ENCODE measurements around the gene HECTD4.
"Not testable (repeated sequence)": the region's sequence is repeated elsewhere in the genome, so short reads cannot be mapped to it uniquely, and the experiment has no call there.

The HECTD4 gene

DNA sequence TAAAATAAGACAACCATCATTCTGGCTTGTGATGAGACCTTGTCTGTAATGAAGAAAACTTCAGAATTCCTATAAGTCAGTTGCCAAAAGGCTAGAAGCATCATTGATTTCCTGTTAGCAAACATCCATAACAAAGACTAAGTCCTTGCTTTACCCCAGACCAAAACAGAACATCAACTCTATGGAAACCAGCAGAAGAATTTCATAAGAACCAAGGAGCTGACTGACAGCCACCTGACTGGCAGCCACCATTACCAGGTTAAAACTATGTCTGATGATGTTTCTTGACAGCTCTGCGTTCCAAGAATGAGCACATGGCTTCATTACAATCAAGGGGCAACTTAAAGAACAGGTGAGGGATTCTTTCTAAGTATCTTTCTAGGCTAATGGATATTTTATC lies 29.3 kb downstream of the HECTD4 start:
- DNase-seq, result no peak

DNA sequence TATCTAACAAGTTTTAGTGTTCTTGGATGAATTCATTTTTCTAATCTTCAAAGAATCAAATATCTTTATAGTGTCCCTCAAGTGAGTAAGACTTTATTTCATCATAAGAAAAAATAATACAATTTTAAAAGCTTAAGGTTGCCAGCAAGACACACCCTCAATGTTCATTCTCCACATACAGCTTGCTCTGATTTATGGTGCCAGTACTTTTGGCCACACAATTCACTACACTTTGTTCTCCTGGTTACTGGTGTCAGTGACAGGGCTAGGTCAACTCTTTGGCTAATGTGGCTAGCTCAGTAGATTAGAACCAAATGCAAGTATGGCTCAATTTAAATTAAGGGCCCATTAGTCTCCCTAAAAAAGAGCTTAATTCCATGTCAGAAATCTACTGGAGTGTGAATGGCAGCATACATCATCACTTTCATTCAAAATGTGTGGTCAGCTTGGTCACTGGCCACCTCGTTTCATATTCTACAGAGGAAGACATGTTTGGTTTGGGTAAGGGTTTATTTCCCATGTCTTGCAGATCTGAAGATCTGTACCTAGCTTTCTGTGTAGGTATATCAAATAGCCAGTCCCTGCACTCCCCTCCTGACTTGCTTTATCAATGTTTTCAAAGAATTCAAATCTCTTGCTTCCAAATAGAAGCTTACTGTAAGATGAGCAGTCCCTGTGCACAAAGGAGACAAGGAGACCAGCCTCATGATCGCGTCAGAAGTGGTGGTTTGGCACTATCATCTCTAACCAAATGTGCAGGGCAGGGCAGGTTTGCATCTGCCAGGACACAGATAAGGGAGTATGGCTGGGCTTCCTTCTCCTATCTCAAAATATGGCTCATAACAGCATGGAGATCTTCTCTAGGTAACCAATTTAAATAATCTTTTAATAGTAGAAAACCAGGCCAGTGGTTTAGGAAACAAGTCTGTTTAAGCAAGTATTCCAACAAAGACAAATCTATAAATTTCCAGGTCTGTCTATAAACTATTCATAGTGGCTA lies 31.3 kb downstream of the HECTD4 start:
- DNase-seq, result no peak

DNA sequence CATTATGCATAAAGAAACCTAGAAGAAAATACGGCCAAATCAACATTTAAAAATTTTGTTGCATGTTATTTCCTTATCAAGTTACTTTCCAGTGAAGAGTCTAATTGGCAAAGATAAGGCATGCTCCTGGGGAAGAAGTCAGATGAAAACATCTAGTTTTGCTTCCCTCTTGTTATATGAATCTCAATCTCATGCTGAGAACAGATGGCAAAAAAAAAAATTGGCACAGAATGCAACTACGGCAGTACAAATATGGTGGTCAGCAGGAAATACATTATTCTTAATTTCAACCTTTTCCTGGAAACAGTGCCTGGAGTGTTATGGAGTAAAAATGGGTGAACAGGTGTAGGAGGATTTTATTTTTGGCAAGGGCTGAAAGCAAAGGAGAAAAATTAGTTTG lies 32.8 kb downstream of the HECTD4 start:
- DNase-seq, result no peak

DNA sequence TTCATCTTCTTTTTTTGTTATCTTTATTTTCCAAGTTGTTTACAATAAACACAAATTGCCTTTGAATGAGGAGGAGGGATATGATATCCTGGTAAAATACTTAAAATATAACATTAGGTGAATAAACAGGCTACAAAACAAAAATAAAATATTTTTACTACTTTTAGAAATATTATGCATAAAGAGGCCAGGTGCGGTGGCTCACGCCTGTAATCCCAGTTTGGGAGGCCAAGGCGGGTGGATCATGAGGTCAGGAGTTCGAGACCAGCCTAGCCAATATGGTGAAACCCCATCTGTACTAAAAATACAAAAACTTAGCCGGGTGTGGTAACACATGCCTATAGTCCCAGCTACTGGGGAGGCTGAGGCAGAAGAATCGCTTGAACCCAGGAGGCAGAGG lies 33.3 kb downstream of the HECTD4 start:
- not testable (repeated sequence) for DNase-seq

DNA sequence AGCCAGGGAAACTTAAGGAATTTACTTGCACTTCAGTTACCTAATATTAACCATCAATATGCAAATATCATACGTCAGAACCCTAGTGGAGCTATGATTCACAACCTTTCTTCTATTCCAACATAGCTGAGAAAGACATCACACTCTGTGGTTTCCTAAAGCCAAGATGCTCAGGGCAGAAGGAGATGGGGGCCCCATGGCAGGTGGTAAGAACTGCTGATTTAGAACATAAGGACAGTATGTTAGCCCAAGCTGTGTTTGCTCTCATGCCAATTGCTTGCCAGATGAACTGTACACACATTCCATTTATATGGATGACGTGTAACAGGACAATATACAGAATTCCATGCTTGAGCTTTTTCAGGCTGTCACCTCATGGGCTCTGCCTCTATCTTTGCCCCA lies 34.6 kb downstream of the HECTD4 start:
- DNase-seq, result peak; percentile 84

DNA sequence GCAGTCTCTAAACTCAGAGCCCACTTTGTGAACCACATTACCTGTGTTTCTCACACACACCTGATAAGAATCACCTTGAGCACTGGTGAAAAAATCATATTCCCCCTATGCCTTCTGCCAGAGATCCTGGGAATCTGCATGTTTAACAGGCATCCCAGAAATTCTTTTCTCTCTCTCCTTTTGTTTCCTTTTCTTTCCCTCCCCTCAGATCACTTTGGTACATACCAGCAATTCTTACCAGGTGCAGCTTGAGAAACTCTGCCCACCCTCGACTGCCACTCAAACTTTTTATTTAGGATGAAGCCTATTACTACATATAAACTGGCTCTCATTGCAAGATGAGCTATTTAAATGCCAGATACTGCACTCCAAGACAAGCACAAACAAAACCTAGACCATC lies 36.0 kb downstream of the HECTD4 start:
- no peak for DNase-seq

DNA sequence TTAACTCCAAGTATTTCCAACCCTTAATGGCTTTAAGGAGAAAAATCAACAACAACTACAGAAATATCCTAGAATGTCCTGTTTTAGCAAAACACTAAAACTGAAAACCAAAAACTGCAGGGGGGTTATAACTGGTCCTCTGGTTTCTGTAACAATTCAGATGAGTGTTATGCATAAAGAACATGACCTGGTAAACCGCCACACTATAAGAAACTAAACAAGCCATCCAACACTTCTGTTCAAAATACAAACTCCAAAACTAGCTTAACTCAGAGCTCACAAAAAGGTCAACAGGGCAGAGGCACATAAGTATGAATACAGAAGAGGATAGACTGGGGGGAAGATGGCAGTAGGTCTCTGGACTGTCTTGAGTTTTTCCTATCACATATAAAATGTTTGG lies 38.0 kb downstream of the HECTD4 start:
- DNase-seq, result no peak

DNA sequence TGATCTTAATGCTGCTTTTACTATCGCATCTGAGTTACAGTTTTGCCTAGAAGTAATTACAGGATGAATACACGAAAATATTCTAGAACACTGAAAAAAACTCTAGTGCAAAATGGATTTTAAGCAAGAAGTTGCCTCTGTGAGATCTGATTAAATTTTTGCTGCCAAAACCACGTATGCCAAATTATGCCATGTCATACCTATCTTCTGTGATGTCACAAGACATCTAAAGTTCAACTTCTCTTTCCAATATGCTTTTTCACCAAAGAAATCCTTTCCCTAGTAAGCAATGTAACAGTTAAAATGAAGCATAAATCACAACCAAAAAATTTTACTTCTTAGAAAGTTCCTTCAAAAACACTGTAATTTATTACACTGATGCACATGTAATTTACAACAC lies 39.6 kb downstream of the HECTD4 start:
- no peak for DNase-seq

DNA sequence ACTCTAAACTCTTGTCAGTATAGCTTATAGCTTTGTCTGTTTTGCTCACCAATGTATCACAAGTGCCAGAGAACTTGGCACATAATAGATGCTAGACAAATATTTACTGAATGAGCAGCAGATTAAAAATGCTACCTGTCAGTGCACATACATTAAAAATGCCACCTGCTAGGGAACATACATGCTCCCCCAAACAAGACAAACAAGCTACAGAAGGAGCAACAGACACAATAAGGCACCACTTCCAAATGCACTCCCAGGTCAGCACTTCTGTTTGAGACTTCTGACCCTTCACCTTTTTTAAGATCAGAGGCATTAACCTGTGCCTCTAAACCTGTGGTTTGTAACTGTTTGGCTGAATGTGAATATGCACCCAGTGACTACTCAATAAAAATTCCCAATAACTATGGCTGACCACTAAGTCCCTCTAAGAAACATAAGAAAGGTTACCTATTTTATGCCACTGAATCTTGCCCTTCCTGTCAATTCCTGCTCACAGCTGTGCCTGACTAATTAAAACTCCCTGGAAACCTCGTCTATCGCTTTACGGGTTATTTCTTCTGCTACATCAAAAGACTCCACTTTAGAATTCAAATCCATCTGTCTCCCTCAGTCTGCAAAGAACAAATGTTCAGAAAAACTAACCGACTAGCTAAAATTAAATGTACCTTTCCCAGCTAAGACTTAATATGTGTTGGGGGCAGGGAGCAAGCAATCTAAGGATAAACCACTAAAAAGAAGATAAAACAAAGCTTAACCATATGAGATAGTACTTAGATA lies 41.0 kb downstream of the HECTD4 start:
- no peak for DNase-seq

DNA sequence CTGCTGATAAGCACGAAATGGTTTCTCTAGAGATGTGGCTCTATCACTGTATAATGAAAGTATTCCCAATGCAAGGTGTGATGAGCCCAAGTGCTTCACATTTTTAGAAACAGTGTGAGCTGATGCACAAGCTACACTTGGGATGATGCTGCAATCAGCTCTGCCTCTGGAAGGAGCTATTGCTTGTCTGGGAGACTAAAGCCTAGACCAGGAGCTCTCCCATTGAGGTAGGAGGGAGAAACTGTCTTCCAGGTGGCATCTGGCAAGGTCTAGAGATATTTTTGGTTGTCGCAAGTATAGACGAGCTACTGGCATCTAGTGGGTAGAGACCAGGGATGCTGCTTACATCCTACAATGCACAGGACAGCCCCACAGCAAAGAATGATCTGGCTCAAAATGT lies 42.0 kb downstream of the HECTD4 start:
- no peak for DNase-seq

DNA sequence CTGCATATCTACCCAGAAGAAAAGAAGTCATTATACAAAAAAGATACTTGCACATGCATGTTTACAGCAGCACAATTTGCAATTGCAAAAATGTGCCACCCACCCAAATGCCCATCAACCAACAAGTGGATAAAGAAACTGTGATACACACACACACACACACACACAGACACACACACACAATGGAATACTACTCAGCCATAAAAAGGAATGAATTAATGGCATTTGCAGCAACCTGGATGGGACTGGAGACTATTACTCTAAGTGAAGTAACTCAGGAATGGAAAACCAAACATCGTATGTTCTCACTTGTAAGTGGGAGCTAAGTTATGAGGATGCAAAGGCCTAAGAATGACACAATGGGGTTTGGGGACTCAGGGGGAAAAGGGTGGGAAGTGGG lies 47.2 kb downstream of the HECTD4 start:
- DNase-seq, result not testable (repeated sequence)

DNA sequence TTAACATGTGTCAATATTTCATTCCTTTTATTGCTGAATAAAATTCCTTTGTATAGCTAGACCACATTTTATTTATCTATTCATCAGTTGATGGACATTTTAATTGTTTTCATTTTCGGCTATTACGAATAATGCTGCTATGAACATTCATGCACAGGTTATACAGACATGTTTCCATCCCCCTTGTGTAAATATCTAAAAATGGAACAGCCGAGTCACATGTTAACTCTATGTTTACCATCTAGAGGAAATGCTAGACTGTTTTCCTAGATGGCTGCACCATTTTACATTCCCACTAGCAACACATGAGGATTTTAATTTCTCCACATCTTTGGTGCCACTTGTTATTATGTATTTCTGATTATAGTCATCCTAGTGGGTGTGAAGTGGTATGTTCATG lies 49.2 kb downstream of the HECTD4 start:
- DNase-seq, result no peak

DNA sequence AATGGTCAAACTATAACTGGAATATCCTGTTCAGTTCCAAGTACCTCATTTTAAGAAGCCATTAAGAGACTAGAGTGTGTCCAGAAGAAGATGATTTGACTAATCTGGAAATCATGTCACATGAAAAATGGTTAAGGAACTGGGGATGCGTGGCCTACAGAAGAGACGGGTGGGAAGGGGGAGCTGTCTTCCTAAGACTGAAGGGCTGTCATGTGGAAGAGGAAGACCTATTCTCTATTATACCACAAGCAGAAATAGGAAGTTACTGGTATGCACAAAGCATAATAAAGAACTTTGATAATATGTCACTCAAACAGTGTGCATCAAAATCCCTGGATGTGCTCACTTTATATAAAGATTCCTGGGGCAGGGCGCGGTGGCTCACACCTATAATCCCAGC lies 50.3 kb downstream of the HECTD4 start:
- no peak for DNase-seq

DNA sequence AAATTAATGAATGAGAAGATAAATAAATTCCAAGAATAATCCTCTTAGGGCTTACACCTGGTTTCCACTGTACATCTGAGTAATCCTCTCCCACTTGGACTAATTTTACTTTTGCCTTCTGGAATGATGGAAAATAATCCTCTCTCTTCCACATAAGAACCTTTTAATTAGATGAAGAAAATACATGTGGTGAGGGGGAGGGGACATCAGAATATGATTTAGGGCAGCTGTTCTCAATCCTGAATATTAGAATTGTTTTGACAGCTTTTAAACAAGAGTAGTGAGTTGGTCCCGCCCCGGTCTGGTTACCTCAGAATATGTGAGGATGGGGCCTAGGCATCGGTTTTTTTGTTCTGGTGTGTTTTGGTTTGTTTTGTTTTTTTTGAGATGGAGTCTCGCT lies 51.5 kb downstream of the HECTD4 start:
- DNase-seq, result no peak

DNA sequence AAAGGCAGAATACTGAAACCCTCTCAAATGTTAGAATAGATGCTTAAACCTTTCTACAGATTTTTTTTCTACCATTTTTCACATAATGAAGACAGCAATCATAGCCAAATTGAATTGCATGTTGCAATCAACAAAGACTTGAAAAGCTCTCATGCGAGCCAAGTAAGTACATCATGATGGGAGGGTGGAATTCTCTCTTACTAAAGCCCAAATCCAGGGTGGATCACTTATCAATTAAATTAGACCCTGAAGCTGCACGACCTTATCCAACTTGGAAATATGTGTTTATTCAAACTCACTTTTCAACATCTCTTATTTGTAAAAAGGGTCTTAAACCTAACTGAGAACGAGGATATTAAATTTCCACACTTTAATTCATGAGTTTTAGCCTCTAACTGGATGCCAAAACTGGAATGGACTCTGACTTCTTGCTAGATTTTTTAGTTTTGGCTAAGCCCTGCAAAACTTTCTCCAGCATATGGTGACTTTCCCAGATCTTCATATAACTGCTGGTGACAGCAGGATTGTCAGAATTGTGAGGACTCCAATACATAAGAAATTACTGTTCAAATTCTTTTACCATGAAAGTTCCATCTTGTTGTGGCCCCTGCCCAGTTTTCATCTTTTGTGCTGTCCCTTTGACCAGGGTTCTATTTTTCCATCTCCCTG lies 53.6 kb downstream of the HECTD4 start:
- DNase-seq, result no peak

DNA sequence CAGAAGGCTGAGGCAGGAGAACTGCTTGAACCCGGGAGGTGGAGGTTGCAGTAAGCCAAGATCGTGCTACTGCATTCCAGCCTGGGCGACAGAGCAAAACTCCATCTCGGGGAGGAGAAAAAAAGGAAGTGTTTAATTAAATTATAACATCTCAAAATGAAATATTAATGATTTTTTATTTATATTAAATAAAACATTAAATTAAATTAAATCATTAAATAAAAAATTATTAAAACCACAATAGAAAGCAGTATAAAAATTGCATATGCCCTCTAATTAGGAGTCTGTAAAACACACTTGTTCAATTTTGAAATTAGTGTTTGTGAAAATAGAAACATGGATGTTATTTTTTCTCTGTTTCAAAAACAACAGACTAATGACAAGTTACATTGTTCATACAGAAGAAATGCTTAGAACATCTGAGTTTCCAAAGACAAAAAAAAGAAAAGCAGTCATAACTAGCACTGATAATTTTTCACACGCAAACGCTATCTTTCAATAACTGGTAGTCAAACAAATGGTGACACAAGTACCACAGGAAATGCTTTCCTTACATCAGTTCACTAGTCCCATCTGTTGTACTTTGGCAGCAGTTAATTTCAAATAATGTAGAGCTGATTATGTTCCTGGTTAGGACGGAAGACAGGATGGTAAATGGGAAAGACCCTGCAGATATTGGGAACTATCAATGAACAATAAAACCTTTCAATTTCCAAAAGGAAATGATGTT lies 54.9 kb downstream of the HECTD4 start:
- DNase-seq, result peak; percentile 3

DNA sequence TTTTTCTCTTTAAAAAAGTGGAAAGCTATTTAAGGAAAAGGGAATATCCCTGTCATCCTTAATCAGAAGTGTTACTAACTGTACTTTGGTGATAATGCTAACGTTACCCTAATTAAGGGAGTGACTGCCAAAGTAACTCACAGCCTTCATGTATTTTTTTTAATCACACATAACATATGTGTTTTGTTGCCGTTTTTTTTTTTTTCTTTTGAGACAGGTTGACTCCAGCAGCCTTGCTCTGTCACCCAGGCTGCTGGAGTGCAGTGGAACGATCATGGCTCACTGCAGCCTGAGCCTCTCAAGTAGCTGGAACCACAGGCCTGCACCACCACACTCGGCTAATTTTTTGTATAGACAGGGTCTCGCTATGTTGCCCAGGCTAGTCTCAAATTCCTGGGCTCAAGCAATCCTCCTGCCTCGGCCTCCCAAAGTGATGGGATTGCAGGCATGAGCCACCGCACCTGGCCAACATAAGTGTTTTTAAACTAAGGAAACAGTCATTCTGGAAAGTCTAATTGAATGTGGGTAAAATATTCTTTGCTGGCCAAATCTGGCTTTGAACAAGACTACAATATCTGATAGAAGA lies 56.5 kb downstream of the HECTD4 start:
- DNase-seq, result no peak

DNA sequence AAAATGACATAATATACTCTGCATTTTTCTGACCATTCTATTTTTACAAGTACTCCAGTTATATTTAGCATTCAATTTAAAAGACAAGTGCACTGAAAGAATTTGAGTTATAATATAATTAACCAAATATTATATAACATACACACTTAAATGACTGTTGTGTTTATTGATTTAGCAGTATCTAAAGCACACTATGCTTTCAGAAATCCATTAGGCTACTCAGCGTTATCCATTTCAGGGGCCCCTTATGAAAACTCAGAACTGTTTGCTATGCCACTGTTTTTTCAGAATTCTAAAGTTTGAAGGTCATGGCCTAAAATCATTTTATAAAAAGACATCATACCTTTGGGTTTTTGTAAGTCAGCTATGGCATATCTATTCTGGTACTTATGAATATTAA lies 57.1 kb downstream of the HECTD4 start:
- DNase-seq, result no peak

DNA sequence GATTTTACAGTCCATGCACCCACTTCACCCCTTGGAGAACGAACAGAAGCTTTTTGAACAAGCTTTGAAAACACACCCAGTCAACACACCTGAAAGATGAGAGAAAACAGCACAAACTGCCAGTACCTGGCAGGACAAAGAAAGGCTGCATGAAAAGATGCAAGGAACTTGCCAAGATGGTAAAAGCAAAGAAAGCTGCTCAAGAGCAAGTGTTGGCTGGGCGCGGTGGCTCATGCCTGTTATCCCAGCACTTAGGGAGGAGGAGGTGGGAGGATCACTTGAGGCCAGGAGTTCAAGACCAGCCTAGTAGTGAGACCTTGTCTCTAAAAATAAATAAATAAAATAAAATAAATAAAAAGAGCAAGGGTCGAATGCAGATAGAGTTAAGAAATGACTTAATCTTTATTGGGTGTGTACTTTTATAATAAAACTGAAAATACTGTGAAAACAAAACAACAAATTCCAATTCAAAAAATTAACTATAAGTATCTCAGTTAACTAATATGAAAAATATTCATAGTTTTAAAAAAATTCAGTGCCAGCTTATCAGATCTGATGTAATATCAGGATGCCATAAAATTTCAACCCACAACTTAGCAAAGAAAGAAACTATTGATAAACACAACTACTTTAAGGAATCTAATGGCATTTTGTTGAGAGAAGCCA lies 59.2 kb downstream of the HECTD4 start:
- no peak for DNase-seq

DNA sequence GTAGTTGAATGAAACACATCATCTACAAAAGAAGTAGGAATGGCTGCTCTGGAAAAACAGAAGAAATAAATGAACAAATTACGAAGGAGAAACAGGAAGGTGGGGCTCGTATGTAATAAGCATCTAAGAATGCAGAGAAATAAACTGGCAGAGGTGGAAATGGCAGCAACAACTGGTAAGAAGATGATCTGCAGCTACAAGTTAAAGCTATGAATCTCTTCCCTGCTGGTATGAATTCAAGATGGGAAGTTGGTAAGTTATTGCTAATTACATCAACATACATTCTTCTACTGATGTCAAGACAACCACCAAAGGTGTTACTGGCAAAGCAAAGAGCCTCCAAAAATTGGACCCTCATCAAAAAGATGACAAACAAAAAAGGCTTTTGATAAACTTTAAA lies 59.8 kb downstream of the HECTD4 start:
- DNase-seq, result no peak

DNA sequence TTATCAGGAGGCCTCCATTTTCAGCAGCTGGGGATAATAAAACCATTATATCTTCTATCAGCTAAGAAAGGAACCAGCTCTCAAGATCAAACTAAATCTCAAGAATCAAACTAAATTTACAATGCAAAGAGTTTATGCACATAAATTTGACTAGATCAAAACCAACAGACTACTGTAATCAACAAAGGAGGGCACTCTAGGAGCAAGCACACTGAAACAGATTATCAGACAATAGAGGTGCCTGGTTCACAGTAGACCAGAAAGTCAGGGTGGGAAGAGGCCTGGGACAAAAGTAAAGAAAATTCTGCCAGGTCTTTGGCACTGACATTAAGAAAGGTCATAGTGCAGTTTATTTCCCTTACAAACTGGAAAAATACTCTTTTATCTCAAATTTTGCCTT lies 61.0 kb downstream of the HECTD4 start:
- DNase-seq, result no peak

DNA sequence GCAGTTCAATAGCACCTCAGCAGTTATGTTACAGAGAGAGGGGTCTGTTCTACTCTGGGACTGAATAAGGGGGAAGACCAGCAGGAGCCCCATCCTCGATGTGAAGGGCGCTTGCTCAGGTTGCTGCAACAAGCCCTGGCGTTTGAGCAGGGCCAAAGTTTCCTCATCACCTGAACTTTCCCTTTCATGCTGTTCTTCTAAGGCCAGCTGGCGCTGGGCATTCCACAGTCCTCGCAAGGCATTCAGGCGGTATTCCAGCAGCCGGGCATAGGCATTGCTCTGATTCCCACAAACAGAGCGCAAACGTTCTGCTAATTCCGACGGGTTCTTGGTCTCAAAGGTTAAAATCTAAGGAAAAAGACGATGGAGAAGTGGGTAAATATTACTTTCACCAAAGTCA lies 62.8 kb downstream of the HECTD4 start:
- no peak for DNase-seq

Measured in fibroblast of skin of right biceps (primary cell).